Activated CD8-positive, alpha-beta memory T cell treated with anti-CD3 and anti-CD28 coated beads, Interleukin-2, amount 50 U/mL, for 4 hours (primary cell): ENCODE measurements around the gene MSI2.

ENCODE experiments used
- DNase-seq: peaks from one replicate; pipeline ENCODE4 v3.0.0-alpha.2; 2020

Gene MSI2

GRCh38 chr17:57631871-57632270 lies 375.5 kb downstream of the MSI2 start:
- DNase-seq: no peak

DNA sequence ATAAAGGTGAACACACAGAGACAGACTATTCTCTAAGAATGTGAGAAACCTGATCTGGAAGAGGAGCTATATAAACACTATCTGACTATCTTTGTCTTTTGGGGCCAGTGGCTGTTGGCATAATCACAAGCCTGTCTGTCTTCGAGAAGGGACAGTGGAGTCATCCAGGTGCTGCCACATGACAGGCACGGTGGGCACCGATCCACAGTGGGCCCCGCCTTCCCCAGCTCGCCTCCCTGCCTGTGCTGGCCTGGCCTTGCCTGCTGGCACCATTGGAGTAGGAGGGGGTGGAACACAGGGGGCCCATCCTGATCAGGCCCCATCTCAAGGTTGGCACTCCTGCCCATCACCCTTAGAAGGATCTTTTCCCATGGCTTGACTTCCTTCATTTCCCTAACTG lies 376.0 kb downstream of the MSI2 start:
- DNase-seq: no peak

- no peak for DNase-seq
These were observed 376.9 kb downstream of the MSI2 start for GRCh38 chr17:57633236-57633635.

DNA sequence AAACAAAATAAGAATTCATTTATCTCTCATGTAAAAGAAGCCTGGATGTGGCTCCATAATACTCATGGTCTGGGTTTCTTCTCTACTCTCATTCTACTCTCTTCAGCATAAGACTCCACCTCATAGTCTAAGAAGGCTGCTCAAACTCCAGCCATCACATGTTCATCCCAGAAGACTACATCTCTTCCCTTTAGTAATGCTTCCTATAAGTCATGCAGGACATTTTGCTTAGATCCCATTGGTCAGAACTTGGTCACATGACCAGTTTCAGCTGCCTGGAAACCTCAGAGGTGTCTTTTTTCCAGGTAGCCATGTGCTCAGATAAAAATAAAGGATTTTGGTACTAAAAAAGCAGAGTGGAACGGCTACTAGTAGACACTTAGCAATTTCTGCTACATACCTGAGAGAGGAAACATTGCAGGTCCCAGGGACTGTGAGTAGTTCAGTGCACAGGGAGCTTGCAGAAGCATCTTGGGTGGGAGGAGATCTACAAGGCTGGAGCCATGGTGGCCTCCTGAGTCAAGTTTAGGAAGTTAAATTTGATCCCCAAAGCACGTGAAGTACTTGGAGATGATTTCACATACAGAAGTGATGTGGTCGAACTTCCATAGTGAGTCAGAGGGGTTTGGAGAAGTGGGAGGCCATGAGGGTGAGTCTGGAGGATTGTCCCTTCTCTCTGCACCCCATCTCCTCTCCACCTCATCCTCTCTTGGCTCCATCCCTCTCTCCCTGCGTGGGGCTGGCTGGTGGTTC lies 378.6 kb downstream of the MSI2 start:
- DNase-seq: no peak

DNA sequence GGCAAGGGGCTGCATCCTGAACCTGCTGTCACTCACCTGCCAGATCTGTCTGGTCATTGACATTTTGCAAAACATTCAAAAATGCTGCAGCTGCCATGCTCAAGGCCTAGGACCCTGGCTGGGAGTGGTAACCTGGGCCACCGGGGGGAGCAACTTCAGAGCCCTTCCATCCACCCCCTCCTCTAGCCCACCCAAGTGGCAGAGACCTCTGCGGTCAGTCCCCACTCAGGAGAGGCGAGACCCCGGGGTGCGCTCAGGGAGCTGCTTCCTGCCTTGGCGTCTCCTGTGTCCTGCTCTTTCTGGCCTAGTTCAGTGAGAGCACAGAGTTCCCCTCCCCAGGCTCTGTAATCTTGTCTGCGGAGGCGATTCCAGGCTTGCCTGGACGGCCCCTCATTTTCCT lies 380.0 kb downstream of the MSI2 start:
- DNase-seq: no peak

- no peak for DNase-seq
These were observed 380.8 kb downstream of the MSI2 start for GRCh38 chr17:57636985-57637665.

- DNase-seq: no peak
These were observed 381.3 kb downstream of the MSI2 start for GRCh38 chr17:57637666-57638010.

GRCh38 chr17:57638284-57638683 lies 382.0 kb downstream of the MSI2 start:
- no peak for DNase-seq

GRCh38 chr17:57639381-57639780 lies 383.1 kb downstream of the MSI2 start:
- no peak for DNase-seq

- no peak for DNase-seq
These were observed 383.8 kb downstream of the MSI2 start for GRCh38 chr17:57640079-57640478.

- DNase-seq: no peak
These were observed 385.4 kb downstream of the MSI2 start for GRCh38 chr17:57641761-57642160.

GRCh38 chr17:57643062-57643461 lies 386.7 kb downstream of the MSI2 start:
- no peak for DNase-seq

GRCh38 chr17:57644326-57644725 lies 388.0 kb downstream of the MSI2 start:
- DNase-seq: no peak

DNA sequence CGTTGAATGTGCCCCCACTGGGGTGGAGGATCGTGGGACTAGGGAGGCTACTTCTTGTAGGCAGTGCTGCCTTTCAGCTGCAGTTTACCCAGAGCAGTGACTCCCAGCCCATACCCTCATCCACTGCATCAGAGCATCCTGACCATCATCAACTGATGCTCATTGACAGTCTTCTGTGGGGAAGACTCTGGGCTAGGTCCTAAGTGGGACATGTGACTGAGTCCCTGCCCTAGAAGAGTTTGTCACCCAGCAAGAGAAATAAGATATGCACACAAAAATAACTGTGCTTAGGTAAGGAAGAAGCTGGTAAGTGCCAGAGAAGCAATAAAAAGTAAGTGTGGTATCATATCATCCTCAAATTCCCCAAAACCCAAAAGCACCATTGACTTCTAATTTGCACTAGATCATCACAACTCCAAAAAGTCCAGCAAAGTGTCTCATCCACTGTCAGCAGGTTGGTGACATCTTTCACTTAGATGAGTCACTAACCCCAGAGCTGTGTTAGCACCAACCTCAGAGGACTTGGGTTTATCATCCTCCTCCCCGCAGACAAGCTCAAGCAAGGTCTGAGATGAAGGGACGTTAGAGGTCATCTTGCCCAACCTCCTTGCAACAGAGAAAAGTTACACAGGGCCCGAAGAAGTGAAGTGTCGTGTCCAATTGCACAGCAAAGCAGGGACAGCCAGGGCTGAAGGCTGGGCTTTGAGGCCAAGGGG lies 389.8 kb downstream of the MSI2 start:
- DNase-seq: no peak

- DNase-seq: no peak
These were observed 392.4 kb downstream of the MSI2 start for GRCh38 chr17:57648720-57649119.

DNA sequence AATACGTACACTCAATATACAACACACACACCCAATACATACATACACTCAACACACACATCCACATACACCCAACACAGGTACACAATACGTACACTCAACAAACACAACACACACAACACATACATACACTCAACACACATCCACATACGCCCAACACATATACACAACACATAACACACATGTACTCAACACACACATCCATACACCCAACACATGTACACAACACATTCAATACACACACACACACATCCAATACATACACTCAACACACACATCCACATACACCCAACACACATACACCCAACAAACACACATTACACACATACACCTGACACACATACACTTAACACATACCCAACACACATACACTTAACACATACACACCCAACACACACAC lies 392.9 kb downstream of the MSI2 start:
- DNase-seq: no peak

DNA sequence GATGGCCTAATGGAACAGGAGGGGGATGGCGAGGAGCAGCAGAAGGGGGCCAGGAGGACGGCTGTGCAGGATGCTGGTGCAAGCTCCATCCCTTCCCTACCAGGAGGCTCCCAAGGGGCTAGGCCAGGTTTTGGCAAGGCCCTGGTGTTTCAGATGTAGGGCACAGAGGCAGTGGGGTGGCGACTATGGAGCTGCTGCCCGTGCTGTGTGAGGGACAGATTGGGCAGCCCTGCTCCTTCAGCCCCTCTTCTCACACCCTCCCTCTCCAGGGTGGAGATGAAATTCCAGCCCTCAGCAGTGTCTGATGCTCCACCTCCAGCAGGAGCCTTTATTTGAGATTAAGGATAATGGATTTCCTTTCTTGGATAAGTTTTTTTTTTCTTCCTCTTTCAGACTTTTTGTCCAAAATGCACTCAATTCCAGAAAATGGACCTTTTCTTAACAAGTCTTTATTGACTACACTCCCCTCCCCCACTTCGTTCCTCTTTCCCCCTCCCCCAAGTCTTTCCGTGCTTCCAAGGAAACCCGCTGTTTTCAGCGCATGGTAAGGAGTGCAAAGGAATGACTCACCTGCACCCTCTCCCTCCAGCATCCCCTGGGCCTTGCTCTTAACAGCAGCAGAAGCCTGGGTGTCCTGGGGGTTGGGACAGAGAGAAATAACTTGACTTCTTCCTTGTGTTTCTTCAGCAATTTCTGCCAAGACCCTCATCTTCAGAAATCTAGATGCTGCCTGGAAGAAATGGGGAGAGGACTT lies 393.6 kb downstream of the MSI2 start:
- no peak for DNase-seq

DNA sequence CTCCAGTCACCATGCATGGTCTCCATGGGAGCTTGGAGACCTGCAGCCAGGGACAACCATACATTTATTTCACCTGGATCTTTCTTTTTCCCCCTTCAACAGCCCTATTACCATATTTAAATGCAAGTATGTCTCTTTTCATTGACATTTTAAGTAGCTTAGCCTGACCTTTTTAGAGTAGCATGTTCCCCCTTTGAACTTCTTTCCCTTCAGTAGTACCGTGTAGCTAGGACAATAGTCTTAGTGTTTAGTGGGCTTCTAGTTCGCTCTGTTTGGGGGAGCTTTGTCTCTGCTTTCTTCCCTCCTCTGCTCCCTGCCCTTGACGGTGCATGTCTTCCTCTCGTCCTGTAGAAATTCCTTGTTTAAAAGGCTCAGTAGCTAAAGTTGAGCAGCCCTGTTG lies 394.2 kb downstream of the MSI2 start:
- no peak for DNase-seq

- no peak for DNase-seq
These were observed 395.1 kb downstream of the MSI2 start for GRCh38 chr17:57651451-57651850.

DNA sequence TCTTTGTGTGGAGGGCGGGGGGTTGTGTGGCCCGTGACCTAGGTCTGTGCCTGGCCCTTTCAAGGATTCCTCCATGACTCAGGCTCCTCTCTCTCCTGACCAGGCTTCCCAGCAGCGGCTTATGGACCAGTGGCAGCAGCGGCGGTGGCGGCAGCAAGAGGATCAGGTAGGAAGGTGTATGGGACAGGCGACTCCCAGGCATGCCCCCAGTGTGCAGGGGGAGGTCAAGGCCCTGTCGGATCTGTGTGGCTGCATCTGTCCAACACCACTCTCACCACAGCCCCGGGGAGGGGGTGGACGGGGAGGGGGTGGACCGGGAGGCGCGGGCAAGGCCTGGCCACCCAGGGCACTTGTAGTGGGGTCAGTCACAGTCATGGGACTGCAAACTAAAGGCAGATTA lies 395.7 kb downstream of the MSI2 start:
- no peak for DNase-seq

DNA sequence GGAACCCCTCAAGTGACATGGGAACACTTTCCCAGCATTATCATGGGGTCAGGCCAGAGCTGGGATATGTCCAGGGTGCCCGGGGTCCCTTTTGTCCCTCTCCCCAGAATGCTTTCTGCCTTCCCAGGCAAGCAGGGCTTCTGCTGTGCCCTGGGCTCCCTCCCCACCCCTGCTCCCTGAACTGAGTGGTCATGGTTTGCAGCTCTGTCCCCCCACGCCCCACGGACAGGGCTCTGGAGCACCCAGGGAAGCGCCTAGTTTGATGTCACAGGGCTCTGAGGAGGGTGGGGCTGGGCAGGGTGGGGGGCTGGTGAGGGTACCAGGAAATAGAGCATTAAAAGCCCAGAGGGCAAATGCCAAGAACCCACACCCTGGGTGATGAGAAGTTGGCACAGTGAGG lies 396.5 kb downstream of the MSI2 start:
- no peak for DNase-seq

- no peak for DNase-seq
These were observed 397.0 kb downstream of the MSI2 start for GRCh38 chr17:57653279-57653678.

- no peak for DNase-seq
These were observed 397.9 kb downstream of the MSI2 start for GRCh38 chr17:57654040-57654775.
